ENCODE data around the gene DMGDH.
A peak's percentile ranks its signal among the peaks of the same experiment; 100 is the strongest.

The DMGDH gene

GRCh38 chr5:79080804-79081203 lies 11.3 kb upstream of the DMGDH start:
- no peak for DNase-seq (ENCODE audit: low spot score in 2 of 2)
- no peak for ATAC-seq
- no peak overlapping the region for H3K4me3 Mint-ChIP-seq
- peaks cover 7% of the 10 kb centered on the region for H3K4me1 Mint-ChIP-seq
- no peaks in the 10 kb centered on the region for H3K9me3 Mint-ChIP-seq
- H3K36me3 Mint-ChIP-seq, result no peaks in the 10 kb centered on the region
- no peak overlapping the region for H3K27ac Mint-ChIP-seq

- Mint-ChIP-seq H3K4me1 (peaks cover 7% of the 10 kb centered on the region), H3K36me3 (no peaks in the 10 kb centered on the region), H3K9me3 (no peaks in the 10 kb centered on the region), H3K27ac (peak overlapping the region; percentile 8), H3K4me3 (no peak overlapping the region)
- peak; percentile 29 for ATAC-seq
- no peak for DNase-seq (ENCODE audit: low spot score in 2 of 2)
Observed at GRCh38 chr5:79077680-79078365, 8.3 kb upstream of the DMGDH start.

GRCh38 chr5:79076819-79077218 lies 7.3 kb upstream of the DMGDH start:
- H3K9me3 Mint-ChIP-seq, result no peaks in the 10 kb centered on the region
- peaks cover 7% of the 10 kb centered on the region for H3K4me1 Mint-ChIP-seq
- H3K36me3 Mint-ChIP-seq, result no peaks in the 10 kb centered on the region
- no peak for ATAC-seq
- H3K27ac Mint-ChIP-seq, result no peak overlapping the region
- DNase-seq (ENCODE audit: low spot score in 2 of 2), result no peak
- no peak overlapping the region for H3K4me3 Mint-ChIP-seq

GRCh38 chr5:79075646-79076426 lies 6.4 kb upstream of the DMGDH start:
- Mint-ChIP-seq H3K4me3 (no peak overlapping the region), H3K9me3 (no peaks in the 10 kb centered on the region), H3K36me3 (no peaks in the 10 kb centered on the region), H3K4me1 (peaks cover 7% of the 10 kb centered on the region), H3K27ac (no peak overlapping the region)
- DNase-seq (ENCODE audit: low spot score in 2 of 2) (no peak), ATAC-seq (no peak)

GRCh38 chr5:79074641-79075040 lies 5.2 kb upstream of the DMGDH start:
- peaks cover 7% of the 10 kb centered on the region for H3K4me1 Mint-ChIP-seq
- DNase-seq (ENCODE audit: low spot score in 2 of 2) (no peak), ATAC-seq (peak; percentile 51)
- no peak overlapping the region for H3K27ac Mint-ChIP-seq
- no peaks in the 10 kb centered on the region for H3K36me3 Mint-ChIP-seq
- no peak overlapping the region for H3K4me3 Mint-ChIP-seq
- H3K9me3 Mint-ChIP-seq, result no peaks in the 10 kb centered on the region

- Mint-ChIP-seq H3K4me1 (no peaks in the 10 kb centered on the region), H3K4me3 (no peak overlapping the region), H3K36me3 (no peaks in the 10 kb centered on the region), H3K9me3 (no peaks in the 10 kb centered on the region), H3K27ac (no peak overlapping the region)
- no peak for DNase-seq (ENCODE audit: low spot score in 2 of 2)
- no peak for ATAC-seq
Observed at GRCh38 chr5:79070350-79070667, 835 bp upstream of the DMGDH start.

GRCh38 chr5:79062436-79062835 lies 7.0 kb downstream of the DMGDH start:
- H3K4me3 Mint-ChIP-seq, result no peak overlapping the region
- H3K27ac Mint-ChIP-seq, result no peak overlapping the region
- no peaks in the 10 kb centered on the region for H3K9me3 Mint-ChIP-seq
- DNase-seq (ENCODE audit: low spot score in 2 of 2) (no peak), ATAC-seq (no peak)
- no peaks in the 10 kb centered on the region for H3K36me3 Mint-ChIP-seq
- H3K4me1 Mint-ChIP-seq, result no peaks in the 10 kb centered on the region

- ATAC-seq (no peak), DNase-seq (ENCODE audit: low spot score in 2 of 2) (no peak)
- Mint-ChIP-seq H3K9me3 (no peaks in the 10 kb centered on the region), H3K27ac (no peak overlapping the region), H3K36me3 (no peaks in the 10 kb centered on the region), H3K4me3 (no peak overlapping the region), H3K4me1 (no peaks in the 10 kb centered on the region)
Observed at GRCh38 chr5:79059674-79060073, 9.8 kb downstream of the DMGDH start.

- H3K27ac Mint-ChIP-seq, result no peak overlapping the region
- H3K36me3 Mint-ChIP-seq, result no peaks in the 10 kb centered on the region
- no peak overlapping the region for H3K4me3 Mint-ChIP-seq
- H3K9me3 Mint-ChIP-seq, result no peaks in the 10 kb centered on the region
- DNase-seq (ENCODE audit: low spot score in 2 of 2) (no peak), ATAC-seq (no peak)
- no peaks in the 10 kb centered on the region for H3K4me1 Mint-ChIP-seq
Observed at GRCh38 chr5:79056847-79057246, 12.6 kb downstream of the DMGDH start.

GRCh38 chr5:79055017-79055416 lies 14.5 kb downstream of the DMGDH start:
- Mint-ChIP-seq H3K36me3 (no peaks in the 10 kb centered on the region), H3K4me1 (no peaks in the 10 kb centered on the region), H3K27ac (no peak overlapping the region), H3K4me3 (no peak overlapping the region), H3K9me3 (no peaks in the 10 kb centered on the region)
- ATAC-seq (no peak), DNase-seq (ENCODE audit: low spot score in 2 of 2) (no peak)

GRCh38 chr5:79053321-79053720 lies 16.2 kb downstream of the DMGDH start:
- H3K4me3 Mint-ChIP-seq, result no peak overlapping the region
- DNase-seq (ENCODE audit: low spot score in 2 of 2), result no peak
- no peak overlapping the region for H3K27ac Mint-ChIP-seq
- no peaks in the 10 kb centered on the region for H3K36me3 Mint-ChIP-seq
- H3K4me1 Mint-ChIP-seq, result no peaks in the 10 kb centered on the region
- no peaks in the 10 kb centered on the region for H3K9me3 Mint-ChIP-seq
- no peak for ATAC-seq

GRCh38 chr5:79050498-79050897 lies 19.0 kb downstream of the DMGDH start:
- H3K9me3 Mint-ChIP-seq, result no peaks in the 10 kb centered on the region
- H3K27ac Mint-ChIP-seq, result no peak overlapping the region
- no peak for DNase-seq (ENCODE audit: low spot score in 2 of 2)
- H3K4me3 Mint-ChIP-seq, result no peak overlapping the region
- H3K36me3 Mint-ChIP-seq, result no peaks in the 10 kb centered on the region
- H3K4me1 Mint-ChIP-seq, result no peaks in the 10 kb centered on the region
- ATAC-seq, result no peak

GRCh38 chr5:79048437-79048836 lies 21.0 kb downstream of the DMGDH start:
- no peaks in the 10 kb centered on the region for H3K9me3 Mint-ChIP-seq
- DNase-seq (ENCODE audit: low spot score in 2 of 2), result no peak
- no peak for ATAC-seq
- no peak overlapping the region for H3K27ac Mint-ChIP-seq
- no peak overlapping the region for H3K4me3 Mint-ChIP-seq
- no peaks in the 10 kb centered on the region for H3K36me3 Mint-ChIP-seq
- H3K4me1 Mint-ChIP-seq, result no peaks in the 10 kb centered on the region

- DNase-seq (ENCODE audit: low spot score in 2 of 2) (no peak), ATAC-seq (no peak)
- Mint-ChIP-seq H3K4me3 (no peak overlapping the region), H3K27ac (no peak overlapping the region), H3K4me1 (no peaks in the 10 kb centered on the region), H3K36me3 (no peaks in the 10 kb centered on the region), H3K9me3 (no peaks in the 10 kb centered on the region)
Observed at GRCh38 chr5:79047199-79047598, 22.3 kb downstream of the DMGDH start.

- Mint-ChIP-seq H3K9me3 (no peaks in the 10 kb centered on the region), H3K27ac (no peak overlapping the region), H3K4me1 (no peaks in the 10 kb centered on the region), H3K4me3 (no peak overlapping the region), H3K36me3 (no peaks in the 10 kb centered on the region)
- DNase-seq (ENCODE audit: low spot score in 2 of 2) (no peak), ATAC-seq (no peak)
Observed at GRCh38 chr5:79042188-79042587, 27.3 kb downstream of the DMGDH start.

- H3K27ac Mint-ChIP-seq, result no peak overlapping the region
Observed at GRCh38 chr5:79036769-79037168, 32.7 kb downstream of the DMGDH start.

More at GRCh38 chr5:79036769-79037168, 32.7 kb downstream of the DMGDH start:
- Mint-ChIP-seq H3K4me1 (no peaks in the 10 kb centered on the region), H3K9me3 (no peaks in the 10 kb centered on the region), H3K36me3 (no peaks in the 10 kb centered on the region), H3K4me3 (no peak overlapping the region)
- DNase-seq (ENCODE audit: low spot score in 2 of 2) (no peak), ATAC-seq (no peak)
